ENCODE data around the gene RAB4A.
A peak's percentile ranks its signal among the peaks of the same experiment; 100 is the strongest.

Gene RAB4A

GRCh38 chr1:229264487-229264886, 6.4 kb upstream of the RAB4A start:
- ChIA-PET CTCF (interaction anchor here (1.1 to 11.1 kb wide), 2 partner anchors 217 to 218 kb away, joined by 4 to 126 read pairs; no protein-coding TSS in a partner anchor), POLR2A (no interaction called here)
- TF ChIP-seq CTCF (IDR thresholded peaks at IDR 0.05; ENCODE audit: control extremely low read depth, extremely low read depth, low read depth, missing control alignments), result no peak
- DNase-seq (ENCODE audit: extremely low spot score), result no peak

GRCh38 chr1:229266274-229266673, 4.6 kb upstream of the RAB4A start:
- no peak for DNase-seq (ENCODE audit: extremely low spot score)
- CTCF ChIA-PET, result interaction anchor here (1.5 kb wide), 1 partner anchor 11 kb away, joined by 6 read pairs; no protein-coding TSS in a partner anchor
- POLR2A ChIA-PET, result no interaction called here
- no peak for TF ChIP-seq CTCF (IDR thresholded peaks at IDR 0.05; ENCODE audit: control extremely low read depth, extremely low read depth, low read depth, missing control alignments)

GRCh38 chr1:229266832-229267500, 3.9 kb upstream of the RAB4A start:
- POLR2A ChIA-PET, result no interaction called here
- no peak for DNase-seq (ENCODE audit: extremely low spot score)
- TF ChIP-seq CTCF (IDR thresholded peaks at IDR 0.05; ENCODE audit: control extremely low read depth, extremely low read depth, low read depth, missing control alignments), result no peak
- CTCF ChIA-PET, result no interaction called here

- POLR2A ChIA-PET, result no interaction called here
- DNase-seq (ENCODE audit: extremely low spot score), result no peak
- no peak for TF ChIP-seq CTCF (IDR thresholded peaks at IDR 0.05; ENCODE audit: control extremely low read depth, extremely low read depth, low read depth, missing control alignments)
- CTCF ChIA-PET, result interaction anchor here (1.9 to 3.5 kb wide), 2 partner anchors 10 to 12 kb away, joined by 6 to 17 read pairs; no protein-coding TSS in a partner anchor
These were observed 2.4 kb upstream of the RAB4A start for GRCh38 chr1:229268505-229268904.

- POLR2A ChIA-PET, result no interaction called here
- TF ChIP-seq CTCF (IDR thresholded peaks at IDR 0.05; ENCODE audit: control extremely low read depth, extremely low read depth, low read depth, missing control alignments), result no peak
- DNase-seq (ENCODE audit: extremely low spot score), result peak; percentile 52
These were observed 693 bp downstream of the RAB4A start for GRCh38 chr1:229271448-229272159.

GRCh38 chr1:229272164-229273158, 1.6 kb downstream of the RAB4A start:
- DNase-seq (ENCODE audit: extremely low spot score), result no peak
- no peak for TF ChIP-seq CTCF (IDR thresholded peaks at IDR 0.05; ENCODE audit: control extremely low read depth, extremely low read depth, low read depth, missing control alignments)
- ChIA-PET CTCF (interaction anchor here (0.6 to 0.8 kb wide), 3 partner anchors 18 to 209 kb away, joined by 3 read pairs; no protein-coding TSS in a partner anchor), POLR2A (no interaction called here)

More at GRCh38 chr1:229271448-229272159, 693 bp downstream of the RAB4A start:
- CTCF ChIA-PET, result interaction anchor here (0.6 to 0.8 kb wide), 4 partner anchors 12 to 210 kb away, joined by 3 to 4 read pairs (median 3); no protein-coding TSS in a partner anchor

Data from GM10248 (cell line).